ENCODE measurements around the gene DOHH. TPM values are rescaled to one million over a fixed set of nuclear protein-coding genes. Genes with fewer than 3 reads are reported as not detected.
A peak's percentile ranks its signal among the peaks of the same experiment; 100 is the strongest.
"Not testable (repeated sequence)": the region's sequence is repeated elsewhere in the genome, so short reads cannot be mapped to it uniquely, and the experiment has no call there.

DOHH gene
- total RNA-seq, 4 donors from 2014 or later: 15.3 to 59.5 (median 42.8) TPM

GRCh38 chr19:3455960-3456601 is 44.4 kb downstream of the DOHH start:
- TF ChIP-seq CTCF (IDR thresholded peaks at IDR 0.05 in 4 of 5, conservative IDR thresholded peaks at IDR 0.05 in 1 of 5): no peak
- no peak for TF ChIP-seq POLR2A (IDR thresholded peaks at IDR 0.05)
- Histone ChIP-seq H3K4me3 (no peak overlapping the region), H3K9me3 (no peaks in the 10 kb centered on the region), H3K27me3 (no peaks in the 10 kb centered on the region), H3K36me3 (peaks cover 0 to 54% of the 10 kb centered on the region in 2 donors), H3K4me1 (peaks cover 20 to 28% of the 10 kb centered on the region in 2 donors), H3K27ac (peak overlapping the region; percentile 9 to 91 (median 82))
- intact Hi-C loops (cut with DNase I; ENCODE audit: low total_unique reads): no loop called here
- in situ Hi-C loops (cut with MboI; ENCODE audit: low sequenced_read_pairs in 4 of 4): no loop called here
- ATAC-seq (no peak), DNase-seq (no peak)

GRCh38 chr19:3455393-3455955 is 45.0 kb downstream of the DOHH start:
- ATAC-seq: no peak
- H3K27ac ChIP-seq: peak overlapping the region in 3 of 4 donors; percentile 88 to 91 (median 90)
- peaks cover 24 to 34% of the 10 kb centered on the region in 2 donors for H3K4me1 ChIP-seq
- H3K36me3 ChIP-seq: peaks cover 0 to 50% of the 10 kb centered on the region in 2 donors
- intact Hi-C loops (cut with DNase I; ENCODE audit: low total_unique reads) (no loop called here), in situ Hi-C loops (cut with MboI; ENCODE audit: low sequenced_read_pairs in 4 of 4) (no loop called here)
- H3K27me3 ChIP-seq: no peaks in the 10 kb centered on the region
- H3K9me3 ChIP-seq: no peaks in the 10 kb centered on the region
- no peak overlapping the region for H3K4me3 ChIP-seq
- DNase-seq: no peak
- TF ChIP-seq CTCF (IDR thresholded peaks at IDR 0.05 in 4 of 5, conservative IDR thresholded peaks at IDR 0.05 in 1 of 5): no peak
- TF ChIP-seq POLR2A (IDR thresholded peaks at IDR 0.05): no peak

GRCh38 chr19:3454656-3455392 is 45.6 kb downstream of the DOHH start:
- intact Hi-C loops (cut with DNase I; ENCODE audit: low total_unique reads) (loop anchor here (5.0 kb wide), 1 partner anchor 93 kb away; no protein-coding TSS in a partner anchor), in situ Hi-C loops (cut with MboI; ENCODE audit: low sequenced_read_pairs in 4 of 4) (no loop called here)
- no peak overlapping the region for H3K4me3 ChIP-seq
- TF ChIP-seq CTCF (IDR thresholded peaks at IDR 0.05 in 4 of 5, conservative IDR thresholded peaks at IDR 0.05 in 1 of 5) (no peak), POLR2A (IDR thresholded peaks at IDR 0.05) (no peak)
- H3K27me3 ChIP-seq: no peaks in the 10 kb centered on the region
- no peak for ATAC-seq
- peak overlapping the region; percentile 88 to 91 (median 89) for H3K27ac ChIP-seq
- H3K4me1 ChIP-seq: peaks cover 23 to 32% of the 10 kb centered on the region in 2 donors
- DNase-seq: no peak
- no peaks in the 10 kb centered on the region for H3K9me3 ChIP-seq
- H3K36me3 ChIP-seq: peaks cover 0 to 52% of the 10 kb centered on the region in 2 donors

GRCh38 chr19:3453840-3454239 is 46.6 kb downstream of the DOHH start:
- ATAC-seq: no peak
- peaks cover 21 to 23% of the 10 kb centered on the region in 2 donors for H3K4me1 ChIP-seq
- in situ Hi-C loops (cut with MboI; ENCODE audit: low sequenced_read_pairs in 4 of 4) (no loop called here), intact Hi-C loops (cut with DNase I; ENCODE audit: low total_unique reads) (loop anchor here (5.0 kb wide), 1 partner anchor 92 kb away; no protein-coding TSS in a partner anchor)
- no peak for DNase-seq
- H3K4me3 ChIP-seq: no peak overlapping the region
- peaks cover 0 to 62% of the 10 kb centered on the region in 2 donors for H3K36me3 ChIP-seq
- no peaks in the 10 kb centered on the region for H3K27me3 ChIP-seq
- TF ChIP-seq POLR2A (IDR thresholded peaks at IDR 0.05): no peak
- no peak for TF ChIP-seq CTCF (IDR thresholded peaks at IDR 0.05 in 4 of 5, conservative IDR thresholded peaks at IDR 0.05 in 1 of 5)
- no peaks in the 10 kb centered on the region for H3K9me3 ChIP-seq
- H3K27ac ChIP-seq: peak overlapping the region; percentile 88 to 91 (median 89)

GRCh38 chr19:3452942-3453214 is 47.6 kb downstream of the DOHH start:
- intact Hi-C loops (cut with DNase I; ENCODE audit: low total_unique reads): loop anchor here (5.0 kb wide), 1 partner anchor 91 kb away; no protein-coding TSS in a partner anchor
- H3K4me3 ChIP-seq; in situ Hi-C loops (cut with MboI; ENCODE audit: low sequenced_read_pairs in 4 of 4); H3K27me3 ChIP-seq; ATAC-seq; H3K9me3 ChIP-seq; DNase-seq: not testable (repeated sequence)
- H3K36me3 ChIP-seq: peaks cover 0 to 68% of the 10 kb centered on the region in 2 donors
- H3K27ac ChIP-seq: peak overlapping the region; percentile 88 to 91 (median 89)
- peaks cover 12 to 15% of the 10 kb centered on the region in 2 donors for H3K4me1 ChIP-seq

All from gastrocnemius medialis (tissue), 4 donors.